Stomach (tissue), 9 donors: Measurements from ENCODE around the gene KCNG2. TPM values are rescaled to one million over a fixed set of nuclear protein-coding genes. Genes with fewer than 3 reads are reported as not detected.

Source experiments
- DNase-seq, 2 donors: peaks; one replicate each; pipeline versions ENCODE4 v3.0.0 to v3.0.0-alpha.2; 2013 to 2019
- H3K27ac ChIP-seq, 5 donors: fragments of 200-600 bp in 4 of 5; sonication (generic) in 4 of 5; one replicate each; pipeline ENCODE4 v1.5.1; 2013 to 2019; ENCODE audit warnings: mild to moderate bottlenecking in 1 of 5, moderate library complexity in 1 of 5
- H3K27me3 ChIP-seq, 3 donors: fragments of 200-600 bp; sonication (generic); one replicate each; pipeline ENCODE4 v1.5.1; 2017 to 2019; ENCODE audit warnings: mixed run types in 1 of 3
- H3K36me3 ChIP-seq, 4 donors: fragments of 200-600 bp; sonication (generic); 1 replicate in 3 of 4; 2 replicates in 1 of 4; pipeline ENCODE4 v1.5.1; 2016 to 2019
- H3K4me1 ChIP-seq, 4 donors: fragments of 200-600 bp; sonication (generic); one replicate each; pipeline ENCODE4 v1.5.1; 2016 to 2019
- H3K4me3 ChIP-seq, 4 donors: fragments of 200-600 bp; sonication (generic) in 3 of 4; one replicate each; pipeline ENCODE4 v1.5.1; 2016 to 2019; ENCODE audit warnings: mild to moderate bottlenecking in 1 of 4
- H3K9me3 ChIP-seq, 4 donors: fragments of 200-600 bp; sonication (generic); one replicate each; pipeline ENCODE4 v1.5.1; 2016 to 2019
- EP300 ChIP-seq: sonication (generic); formaldehyde crosslinking; IDR thresholded peaks from one replicate; pipeline ENCODE4 v1.6.1; 2017; ENCODE audit warnings: antibody characterized with exemption
- POLR2A ChIP-seq, 4 donors: fragments of 450-650 bp; IDR thresholded peaks; one replicate each; pipeline ENCODE4 v1.6.1; 2016; ENCODE audit warnings: antibody characterized with exemption in 4 of 4, control low read depth in 2 of 4, mild to moderate bottlenecking in 1 of 4, moderate library complexity in 1 of 4
- POLR2AphosphoS5 ChIP-seq, 3 donors: sonication (generic); formaldehyde crosslinking; IDR thresholded peaks; one replicate each; pipeline ENCODE4 v1.6.1; 2016; ENCODE audit warnings: antibody characterized with exemption in 3 of 3
- WGBS, 5 donors: extraction: QIAGEN DNeasy Blood & Tissue Kit in 3 of 5; methylation state at CpG; one replicate each; pipeline versions ENCODE4 v1.1.5 to v1.1.7; 2013 to 2018; 5-methylcytosine and 5-hydroxymethylcytosine counted together
- intact Hi-C: fragments of 100-400 bp; cut with DNase I; formaldehyde crosslinking; loops from one replicate; pipeline ENCODE4 v1.15.1; 2023; ENCODE audit warnings: low total_unique reads
- polyA plus RNA-seq, 3 donors: library from polyadenylated mRNA; stranded (reverse); fragments of 200-250 nt; gene quantifications; one replicate each; pipeline ENCODE4 v1.2.3, GENCODE V29; 2013
- total RNA-seq, 5 donors: library from RNA; depleted of rRNA; stranded (reverse); fragments of >200 nt; gene quantifications; one replicate each; pipeline versions ENCODE4 v1.1.0 to v1.2.3, GENCODE V29; 2014 to 2016
- TF ChIP-seq, protein P1 (sequence below), 7 experiments: fragments of 450-650 bp in 4 of 7; fragments of 200-600 bp in 3 of 7; sonication (generic) in 3 of 7; IDR thresholded peaks; one replicate each; pipeline ENCODE4 v1.5.1; 2016 to 2019; ENCODE audit warnings: antibody characterized with exemption in 7 of 7, control low read depth in 2 of 7, mild to moderate bottlenecking in 1 of 7
- donor health status: healthy with polysubstance abuse.
- donor health status: Bipolar disorder and iron deficiency.
- donor health status: healthy.

Gene KCNG2
- total and polyA plus RNA-seq, 8 donors: 0.08 to 2.3 (median 0.92) TPM; not detected in 5

DNA sequence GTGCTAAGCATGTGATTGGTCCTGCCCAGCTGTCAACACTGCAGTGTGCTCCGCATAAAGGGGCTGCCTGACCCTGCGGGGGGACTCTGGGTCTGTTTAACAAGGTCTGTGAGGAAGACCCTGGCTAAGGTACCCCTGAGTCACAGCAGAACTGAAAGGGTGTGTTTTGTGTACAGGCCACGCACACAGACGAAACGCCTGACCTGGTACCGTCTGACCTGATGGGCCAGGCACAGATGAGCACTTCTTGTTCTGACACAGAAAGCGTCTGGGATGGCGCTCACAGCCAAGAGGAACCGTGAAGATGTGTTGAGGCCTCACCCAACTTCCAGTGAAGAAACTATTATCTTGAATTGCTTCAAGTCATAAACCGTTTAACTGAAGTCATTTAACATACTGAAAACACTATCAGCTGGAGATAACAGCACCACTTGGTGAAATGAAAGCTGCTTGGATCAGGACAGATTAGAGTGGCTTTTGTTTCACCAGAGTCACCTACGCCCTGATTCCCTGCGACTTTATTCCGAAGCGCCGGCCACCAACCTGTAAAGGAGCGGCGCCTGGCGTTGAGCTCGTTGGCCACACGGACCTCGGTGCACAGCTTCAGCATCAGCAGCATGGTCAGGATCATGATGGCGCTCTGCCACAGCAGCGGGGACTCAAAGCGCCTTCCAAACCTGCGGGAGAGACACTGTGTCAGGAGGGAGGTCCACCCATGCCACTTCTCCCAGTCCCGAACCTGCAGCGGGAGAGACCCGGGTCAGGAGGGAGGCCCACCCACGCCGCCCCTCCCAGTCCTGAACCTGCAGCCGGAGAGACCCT is 145.3 kb downstream of the KCNG2 start:
- whole genome bisulfite sequencing, 5 donors: 49 to 68% (median 62%) methylated on average over 26 to 31 of the region's 31 CpGs
- Histone ChIP-seq H3K36me3 (peaks cover 14 to 61% (median 54%) of the 10 kb centered on the region in 4 donors), H3K4me1 (peaks cover 25 to 68% (median 59%) of the 10 kb centered on the region in 4 donors), H3K9me3 (no peaks in the 10 kb centered on the region), H3K27ac (peak overlapping the region in 2 of 5 donors; percentile 28 to 35), H3K27me3 (no peaks in the 10 kb centered on the region), H3K4me3 (no peak overlapping the region)
- TF ChIP-seq EP300 (no peak), POLR2A (IDR thresholded peaks at IDR 0.05) (no peak), POLR2AphosphoS5 (IDR thresholded peaks at IDR 0.05) (no peak)
- TF ChIP-seq, protein P1, sequence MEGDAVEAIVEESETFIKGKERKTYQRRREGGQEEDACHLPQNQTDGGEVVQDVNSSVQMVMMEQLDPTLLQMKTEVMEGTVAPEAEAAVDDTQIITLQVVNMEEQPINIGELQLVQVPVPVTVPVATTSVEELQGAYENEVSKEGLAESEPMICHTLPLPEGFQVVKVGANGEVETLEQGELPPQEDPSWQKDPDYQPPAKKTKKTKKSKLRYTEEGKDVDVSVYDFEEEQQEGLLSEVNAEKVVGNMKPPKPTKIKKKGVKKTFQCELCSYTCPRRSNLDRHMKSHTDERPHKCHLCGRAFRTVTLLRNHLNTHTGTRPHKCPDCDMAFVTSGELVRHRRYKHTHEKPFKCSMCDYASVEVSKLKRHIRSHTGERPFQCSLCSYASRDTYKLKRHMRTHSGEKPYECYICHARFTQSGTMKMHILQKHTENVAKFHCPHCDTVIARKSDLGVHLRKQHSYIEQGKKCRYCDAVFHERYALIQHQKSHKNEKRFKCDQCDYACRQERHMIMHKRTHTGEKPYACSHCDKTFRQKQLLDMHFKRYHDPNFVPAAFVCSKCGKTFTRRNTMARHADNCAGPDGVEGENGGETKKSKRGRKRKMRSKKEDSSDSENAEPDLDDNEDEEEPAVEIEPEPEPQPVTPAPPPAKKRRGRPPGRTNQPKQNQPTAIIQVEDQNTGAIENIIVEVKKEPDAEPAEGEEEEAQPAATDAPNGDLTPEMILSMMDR (IDR thresholded peaks at IDR 0.05): no peak
- peak; percentile 28 to 48 for DNase-seq
- intact Hi-C loops: loop anchor here (10.0 kb wide), 1 partner anchor 92 kb away; the partner anchor contains the start of gene RBFA

DNA sequence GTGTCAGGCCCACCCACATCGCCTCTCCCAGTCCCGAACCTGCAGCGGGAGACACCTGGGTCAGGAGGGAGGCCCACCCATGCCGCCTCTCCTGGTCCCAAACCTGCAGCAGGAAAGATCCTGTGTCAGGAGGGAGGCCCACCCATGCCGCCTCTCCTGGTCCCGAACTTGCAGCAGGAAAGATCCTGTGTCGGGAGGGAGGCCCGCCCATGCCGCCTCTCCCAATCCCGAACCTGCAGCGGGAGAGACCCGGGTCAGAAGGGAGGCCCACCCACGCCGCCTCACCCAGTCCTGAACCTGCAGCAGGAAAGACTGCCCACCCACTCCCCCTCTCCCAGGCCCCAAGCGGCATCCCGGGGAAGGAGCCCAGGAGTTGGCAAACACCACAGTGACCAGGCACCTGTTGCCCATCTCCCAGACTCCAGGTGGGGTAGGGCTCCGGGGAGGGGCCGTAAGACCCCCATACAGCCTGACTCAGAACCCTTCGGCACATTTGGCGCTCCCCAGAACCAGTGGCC is 145.9 kb downstream of the KCNG2 start:
- TF ChIP-seq, protein P1 (IDR thresholded peaks at IDR 0.05): no peak
- no peak for TF ChIP-seq EP300
- no peak for TF ChIP-seq POLR2AphosphoS5 (IDR thresholded peaks at IDR 0.05)
- no peak for TF ChIP-seq POLR2A (IDR thresholded peaks at IDR 0.05)
- intact Hi-C loops: loop anchor here (10.0 kb wide), 1 partner anchor 91 kb away; the partner anchor contains the start of gene RBFA
- no peak for DNase-seq
- Histone ChIP-seq H3K4me3 (no peak overlapping the region), H3K4me1 (peaks cover 32 to 75% (median 63%) of the 10 kb centered on the region in 4 donors), H3K27ac (peak overlapping the region in 2 of 5 donors; percentile 28 to 35), H3K9me3 (no peaks in the 10 kb centered on the region), H3K27me3 (no peaks in the 10 kb centered on the region), H3K36me3 (peaks cover 14 to 60% (median 48%) of the 10 kb centered on the region in 4 donors)
- WGBS, 5 donors: 86 to 91% (median 89%) methylated on average over 20 of the region's 20 CpGs

DNA sequence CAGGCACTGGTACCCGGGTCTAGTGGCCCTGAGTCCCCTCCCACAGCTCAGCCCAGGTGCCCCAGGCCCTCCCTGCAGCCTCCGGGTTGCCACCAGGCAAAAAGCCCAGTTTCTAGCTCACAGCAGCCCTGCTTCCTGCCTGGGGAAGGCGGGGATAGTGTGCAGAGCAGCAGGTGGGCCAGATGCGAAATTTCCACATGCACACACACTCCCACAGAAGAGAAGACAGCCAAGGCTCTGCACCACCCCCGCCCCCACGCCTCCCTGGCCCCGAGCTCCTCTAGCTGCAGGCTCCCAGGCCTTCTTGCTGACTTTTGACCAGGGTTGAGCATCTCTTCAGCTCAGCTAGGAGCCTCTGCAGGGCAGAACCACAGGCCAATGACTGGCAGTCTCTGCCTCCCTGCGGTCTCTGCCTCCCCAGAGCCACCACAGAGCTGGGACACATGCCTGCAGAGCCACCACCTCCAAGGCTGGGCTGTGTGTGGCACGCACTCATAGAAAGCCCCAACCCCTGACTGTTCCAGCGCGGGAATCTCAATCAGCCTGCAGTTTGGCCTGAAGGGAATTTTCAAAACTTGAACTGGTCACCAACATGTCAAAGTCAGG is 146.5 kb downstream of the KCNG2 start:
- no peaks in the 10 kb centered on the region for H3K9me3 ChIP-seq
- peaks cover 38 to 80% (median 69%) of the 10 kb centered on the region in 4 donors for H3K4me1 ChIP-seq
- intact Hi-C loops: loop anchor here (10.0 kb wide), 1 partner anchor 91 kb away; the partner anchor contains the start of gene RBFA
- TF ChIP-seq, protein P1 (IDR thresholded peaks at IDR 0.05): no peak
- TF ChIP-seq POLR2A (IDR thresholded peaks at IDR 0.05): no peak
- no peak for TF ChIP-seq EP300
- no peak for TF ChIP-seq POLR2AphosphoS5 (IDR thresholded peaks at IDR 0.05)
- peak; percentile 57 to 64 for DNase-seq
- no peak overlapping the region for H3K4me3 ChIP-seq
- WGBS, 5 donors: 52 to 85% (median 59%) methylated on average over 5 to 11 of the region's 11 CpGs
- H3K27me3 ChIP-seq: no peaks in the 10 kb centered on the region
- peak overlapping the region in 1 of 5 donors; percentile 35 for H3K27ac ChIP-seq
- peaks cover 14 to 61% (median 50%) of the 10 kb centered on the region in 4 donors for H3K36me3 ChIP-seq

DNA sequence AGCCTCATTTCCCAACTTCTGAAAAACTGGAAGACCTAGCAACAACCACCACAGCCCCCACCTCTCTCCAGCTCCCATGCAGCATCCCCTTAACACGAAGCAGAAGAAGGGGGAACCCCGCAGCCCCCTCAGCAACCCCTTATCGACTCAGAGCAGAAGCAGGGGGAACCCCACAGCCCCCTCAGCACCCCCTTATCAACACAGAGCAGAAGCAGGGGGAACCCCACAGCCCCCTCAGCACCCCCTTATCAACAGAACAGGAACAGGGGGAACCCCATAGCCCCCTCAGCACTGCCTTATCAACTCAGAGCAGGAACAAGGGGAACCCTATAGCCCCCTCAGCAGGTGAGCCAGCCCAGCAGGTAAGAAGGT is 147.0 kb downstream of the KCNG2 start:
- DNase-seq: peak in 1 of 2 donors; percentile 16
- 79 to 86% (median 83%) methylated on average over 3 of the region's 3 CpGs for WGBS, 5 donors
- peaks cover 41 to 85% (median 74%) of the 10 kb centered on the region in 4 donors for H3K4me1 ChIP-seq
- no peaks in the 10 kb centered on the region for H3K9me3 ChIP-seq
- peaks cover 14 to 57% (median 47%) of the 10 kb centered on the region in 4 donors for H3K36me3 ChIP-seq
- no peaks in the 10 kb centered on the region for H3K27me3 ChIP-seq
- H3K27ac ChIP-seq: peak overlapping the region in 1 of 5 donors; percentile 35
- intact Hi-C loops: loop anchor here (10.0 kb wide), 1 partner anchor 90 kb away; the partner anchor contains the start of gene RBFA
- H3K4me3 ChIP-seq: no peak overlapping the region
- TF ChIP-seq, protein P1 (IDR thresholded peaks at IDR 0.05): no peak
- no peak for TF ChIP-seq POLR2AphosphoS5 (IDR thresholded peaks at IDR 0.05)
- TF ChIP-seq POLR2A (IDR thresholded peaks at IDR 0.05): no peak
- no peak for TF ChIP-seq EP300
